Psoas muscle (tissue), 8 donors: ENCODE measurements around the gene KCNH6. TPM values are rescaled to one million over a fixed set of nuclear protein-coding genes. Genes with fewer than 3 reads are reported as not detected.

Experiments used
- ATAC-seq, 4 donors: fragments of 200-7000 bp; cut with Tn5 transposase; one replicate each; pipeline ENCODE4 v1.9.1; 2020; ENCODE audit warnings: moderate library complexity in 3 of 4, mild to moderate bottlenecking in 2 of 4
- DNase-seq, 2 donors: peaks; one replicate each; pipeline ENCODE4 v3.0.0-alpha.2; 2020
- H3K27ac ChIP-seq: fragments of 200-600 bp; one replicate; pipeline ENCODE4 v1.8.0; 2022
- H3K27me3 ChIP-seq, 3 donors: fragments of 200-600 bp in 1 of 3; one replicate each; pipeline versions ENCODE4 v1.6.1 to v1.8.0; 2013 to 2022; ENCODE audit warnings: low read length in 2 of 3, mild to moderate bottlenecking in 2 of 3, moderate library complexity in 1 of 3; ENCODE audit not compliant: insufficient read depth in 3 of 3
- H3K36me3 ChIP-seq, 2 donors: fragments of 200-600 bp in 1 of 2; one replicate each; pipeline versions ENCODE4 v1.6.1 to v1.8.0; 2013 to 2022; ENCODE audit warnings: low read depth in 1 of 2, mild to moderate bottlenecking in 1 of 2, moderate library complexity in 1 of 2; ENCODE audit not compliant: insufficient read depth in 1 of 2
- H3K4me1 ChIP-seq: fragments of 200-600 bp; one replicate; pipeline ENCODE4 v1.8.0; 2022
- H3K4me3 ChIP-seq: fragments of 200-600 bp; one replicate; pipeline ENCODE4 v1.8.0; 2022; ENCODE audit warnings: mild to moderate bottlenecking
- H3K9me3 ChIP-seq: fragments of 200-600 bp; one replicate; pipeline ENCODE4 v1.8.0; 2022
- WGBS, 3 donors: extraction: QIAGEN DNeasy Blood & Tissue Kit; methylation state at CpG; one replicate each; pipeline versions ENCODE4 v1.1.6 to v1.1.7; 2013; 5-methylcytosine and 5-hydroxymethylcytosine counted together
- intact Hi-C, 2 donors: fragments of 100-400 bp; cut with DNase I; formaldehyde crosslinking; loops; one replicate each; pipeline versions ENCODE4 v1.11.0 to v1.14.2; 2022
- polyA plus RNA-seq, 3 donors: library from polyadenylated mRNA; stranded (reverse); fragments of 200-250 nt; gene quantifications; one replicate each; pipeline ENCODE4 v1.2.3, GENCODE V29; 2013
- total RNA-seq, 4 donors: library from RNA; stranded (reverse); fragmentation: NEBNext Ultra II Directional in 2 of 4; extraction: Animal tissue kit (Norgen Biotek cat#: 25700) in 2 of 4; gene quantifications; one replicate each; pipeline versions ENCODE4 v1.2.1 to v1.2.4, GENCODE V29; 2021 to 2023
- TF ChIP-seq, protein P1 (sequence below): fragments of 200-600 bp; IDR thresholded peaks from one replicate; pipeline ENCODE4 v1.8.0; 2022; ENCODE audit warnings: antibody characterized with exemption
- donor health status: healthy with polysubstance abuse.
- donor health status: DM: no; HTN: no; CAD: no; lungs with moderate emphysema.
- donor health status: Bipolar disorder and iron deficiency.
- donor health status: healthy.
- donor health status: DM: yes; HTN: yes; CAD: no.
- donor health status: DM: no; HTN: no; CAD: no.
- donor health status: DM: no; HTN: no; CAD: no.
- donor health status: DM: yes; HTN: yes; CAD: no.

KCNH6 gene
- total and polyA plus RNA-seq, 7 donors, result not detected

GRCh38 chr17:63493411-63493810 is 29.7 kb upstream of the KCNH6 start:
- DNase-seq, result no peak
- H3K27ac ChIP-seq, result no peak overlapping the region
- H3K4me3 ChIP-seq, result no peak overlapping the region
- TF ChIP-seq, protein P1, sequence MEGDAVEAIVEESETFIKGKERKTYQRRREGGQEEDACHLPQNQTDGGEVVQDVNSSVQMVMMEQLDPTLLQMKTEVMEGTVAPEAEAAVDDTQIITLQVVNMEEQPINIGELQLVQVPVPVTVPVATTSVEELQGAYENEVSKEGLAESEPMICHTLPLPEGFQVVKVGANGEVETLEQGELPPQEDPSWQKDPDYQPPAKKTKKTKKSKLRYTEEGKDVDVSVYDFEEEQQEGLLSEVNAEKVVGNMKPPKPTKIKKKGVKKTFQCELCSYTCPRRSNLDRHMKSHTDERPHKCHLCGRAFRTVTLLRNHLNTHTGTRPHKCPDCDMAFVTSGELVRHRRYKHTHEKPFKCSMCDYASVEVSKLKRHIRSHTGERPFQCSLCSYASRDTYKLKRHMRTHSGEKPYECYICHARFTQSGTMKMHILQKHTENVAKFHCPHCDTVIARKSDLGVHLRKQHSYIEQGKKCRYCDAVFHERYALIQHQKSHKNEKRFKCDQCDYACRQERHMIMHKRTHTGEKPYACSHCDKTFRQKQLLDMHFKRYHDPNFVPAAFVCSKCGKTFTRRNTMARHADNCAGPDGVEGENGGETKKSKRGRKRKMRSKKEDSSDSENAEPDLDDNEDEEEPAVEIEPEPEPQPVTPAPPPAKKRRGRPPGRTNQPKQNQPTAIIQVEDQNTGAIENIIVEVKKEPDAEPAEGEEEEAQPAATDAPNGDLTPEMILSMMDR, result no peak
- 91 to 95% (median 92%) methylated on average over 9 of the region's 9 CpGs for whole genome bisulfite sequencing, 3 donors
- intact Hi-C loops, result no loop called here
- H3K36me3 ChIP-seq, result no peaks in the 10 kb centered on the region
- H3K4me1 ChIP-seq, result no peaks in the 10 kb centered on the region
- no peak for ATAC-seq
- peaks cover 0 to 8% (median 2%) of the 10 kb centered on the region in 3 donors for H3K27me3 ChIP-seq
- no peaks in the 10 kb centered on the region for H3K9me3 ChIP-seq

GRCh38 chr17:63494300-63494928 is 28.7 kb upstream of the KCNH6 start:
- Histone ChIP-seq H3K4me3 (no peak overlapping the region), H3K4me1 (no peaks in the 10 kb centered on the region), H3K27ac (no peak overlapping the region), H3K9me3 (no peaks in the 10 kb centered on the region), H3K36me3 (no peaks in the 10 kb centered on the region), H3K27me3 (peaks cover 0 to 8% (median 2%) of the 10 kb centered on the region in 3 donors)
- DNase-seq (no peak), ATAC-seq (no peak)
- intact Hi-C loops, result no loop called here
- WGBS, 3 donors, result 89 to 93% (median 92%) methylated on average over 12 of the region's 12 CpGs
- TF ChIP-seq, protein P1, result no peak

GRCh38 chr17:63495491-63495890 is 27.7 kb upstream of the KCNH6 start:
- ATAC-seq, result no peak
- intact Hi-C loops, result no loop called here
- Histone ChIP-seq H3K9me3 (no peaks in the 10 kb centered on the region), H3K36me3 (no peaks in the 10 kb centered on the region), H3K27me3 (peaks cover 0 to 8% (median 2%) of the 10 kb centered on the region in 3 donors), H3K4me1 (no peaks in the 10 kb centered on the region), H3K27ac (no peak overlapping the region), H3K4me3 (no peak overlapping the region)
- no peak for DNase-seq
- 28 to 54% (median 32%) methylated on average over 6 of the region's 6 CpGs for WGBS, 3 donors
- TF ChIP-seq, protein P1, result no peak

DNA sequence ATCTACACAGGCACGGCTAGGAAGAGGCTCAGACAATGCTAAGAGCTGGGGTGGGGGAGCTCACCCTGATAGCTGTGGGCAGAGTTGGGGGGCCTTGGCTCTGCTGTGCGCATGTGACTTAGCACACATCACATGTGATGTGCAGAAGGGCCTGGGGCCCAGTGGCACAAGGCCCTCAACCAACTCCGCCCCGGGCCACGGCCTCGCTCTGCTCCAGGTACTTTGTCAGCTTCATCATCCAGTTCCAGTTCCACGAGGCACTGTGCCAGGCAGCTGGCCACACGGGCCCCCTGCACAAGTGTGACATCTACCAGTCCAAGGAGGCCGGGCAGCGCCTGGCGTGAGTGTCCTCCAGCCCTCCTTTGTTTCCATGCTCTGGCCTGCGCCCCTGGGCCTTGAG is 27.0 kb upstream of the KCNH6 start:
- DNase-seq (no peak), ATAC-seq (no peak)
- H3K4me1 ChIP-seq, result no peaks in the 10 kb centered on the region
- 48 to 77% (median 52%) methylated on average over 12 of the region's 12 CpGs for WGBS, 3 donors
- H3K4me3 ChIP-seq, result no peak overlapping the region
- TF ChIP-seq, protein P1, result no peak
- H3K9me3 ChIP-seq, result no peaks in the 10 kb centered on the region
- H3K27ac ChIP-seq, result no peak overlapping the region
- intact Hi-C loops, result no loop called here
- peaks cover 0 to 4% (median 2%) of the 10 kb centered on the region in 3 donors for H3K27me3 ChIP-seq
- H3K36me3 ChIP-seq, result no peaks in the 10 kb centered on the region
